Measurements from ENCODE around the gene SKIC2.

DNA sequence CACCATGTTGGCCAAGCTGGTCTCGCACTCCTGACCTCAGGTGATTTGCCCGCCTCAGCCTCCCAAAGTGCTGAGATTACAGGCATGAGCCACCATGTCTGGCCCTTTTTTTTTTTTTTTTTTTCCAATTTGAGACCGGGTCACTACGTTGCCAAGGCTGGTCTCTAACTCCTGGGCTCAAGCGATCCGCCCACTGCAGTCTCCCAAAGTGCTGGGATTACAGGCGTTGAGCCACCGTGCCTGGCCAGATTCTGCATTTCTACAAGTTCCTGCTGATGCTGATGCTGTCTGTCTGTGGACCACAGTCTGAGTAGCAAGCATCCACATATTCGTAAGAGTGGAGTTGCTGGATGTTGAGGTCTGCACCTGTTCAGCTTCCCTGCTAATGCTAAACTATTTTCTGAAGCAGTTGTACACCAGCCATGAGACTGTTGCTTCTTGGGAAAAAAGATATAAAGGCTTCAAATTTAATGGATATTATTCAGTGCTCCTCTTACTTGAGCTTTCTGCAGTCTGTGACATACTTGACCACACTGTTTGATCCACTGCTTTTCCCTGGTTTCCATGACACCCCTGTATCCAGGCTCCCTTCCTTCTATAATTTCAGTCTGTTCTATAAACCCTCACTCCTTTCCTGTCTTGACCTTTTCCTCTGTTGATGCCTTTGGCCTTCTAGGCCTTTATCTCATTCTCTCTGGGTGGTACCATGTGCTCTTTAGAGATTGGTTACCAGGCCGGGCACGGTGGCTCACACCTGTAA is 47.0 kb upstream of the SKIC2 start:
- TF ChIP-seq EZH2 (IDR thresholded peaks at IDR 0.05; ENCODE audit: insufficient read depth, poor library complexity, severe bottlenecking), result no peak
- no peak for TF ChIP-seq EZH2phosphoT487 (IDR thresholded peaks at IDR 0.05; ENCODE audit: insufficient read depth, low read depth)

Measured in GM23248 (cell line).